ENCODE measurements around the gene KCNAB1. TPM values are rescaled to one million over a fixed set of nuclear protein-coding genes. Genes with fewer than 3 reads are reported as not detected.

The KCNAB1 gene
- total RNA-seq, 1 experiment from 2014 or later = 1.0 TPM

DNA sequence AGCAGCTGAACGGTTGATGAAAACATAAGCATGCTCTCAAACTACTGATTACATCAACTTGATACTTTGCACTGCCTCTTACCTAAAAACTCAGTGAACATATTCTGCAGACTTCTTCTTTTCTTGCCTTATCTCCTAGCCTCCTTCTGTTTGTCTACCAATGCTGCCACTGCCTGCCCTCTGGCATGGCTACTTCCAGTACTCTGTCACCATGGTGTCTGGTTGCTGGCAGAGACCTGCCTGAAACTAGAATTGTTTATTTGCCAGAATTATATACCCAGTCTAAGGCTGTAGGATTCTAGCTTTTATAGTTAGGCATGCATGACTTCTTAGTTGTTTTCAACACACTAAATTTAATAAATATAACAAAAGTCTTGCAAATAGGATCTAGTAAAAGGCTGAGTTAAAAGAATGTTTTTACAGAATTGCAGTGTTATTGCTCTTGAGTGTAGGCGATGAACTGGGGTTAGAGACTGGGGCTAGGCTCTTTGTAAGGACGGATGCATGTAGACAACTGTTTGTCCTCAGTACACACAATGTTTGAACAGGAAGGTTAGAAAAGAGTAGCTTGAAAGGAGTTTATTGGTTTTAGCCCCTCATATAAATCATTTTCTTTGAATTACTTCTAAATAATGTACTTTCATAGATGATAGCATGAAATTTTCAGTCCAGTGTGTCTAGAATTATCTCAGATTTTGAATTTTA lies 116.3 kb downstream of the KCNAB1 start:
- Mint-ChIP-seq H3K27ac (no peak overlapping the region), H3K36me3 (no peaks in the 10 kb centered on the region), H3K27me3 (ENCODE audit: low read depth) (no peaks in the 10 kb centered on the region), H3K4me1 (peaks cover 7% of the 10 kb centered on the region), H3K4me3 (no peak overlapping the region), H3K9me3 (peaks cover 4% of the 10 kb centered on the region; the same call in 1 of the 2 replicates)
- CTCF ChIA-PET = interaction anchor here (1.2 kb wide), 1 partner anchor 146 kb away, joined by 3 read pairs; no protein-coding TSS in a partner anchor
- no peak for ATAC-seq
- no peak for TF ChIP-seq JAZF1 (CRISPR knock-in tag; IDR thresholded peaks at IDR 0.05)
- TF ChIP-seq TEAD1 (CRISPR knock-in tag; IDR thresholded peaks at IDR 0.05) = no peak
- no peak for DNase-seq (ENCODE audit: low spot score)
- POLR2A ChIA-PET = no interaction called here

DNA sequence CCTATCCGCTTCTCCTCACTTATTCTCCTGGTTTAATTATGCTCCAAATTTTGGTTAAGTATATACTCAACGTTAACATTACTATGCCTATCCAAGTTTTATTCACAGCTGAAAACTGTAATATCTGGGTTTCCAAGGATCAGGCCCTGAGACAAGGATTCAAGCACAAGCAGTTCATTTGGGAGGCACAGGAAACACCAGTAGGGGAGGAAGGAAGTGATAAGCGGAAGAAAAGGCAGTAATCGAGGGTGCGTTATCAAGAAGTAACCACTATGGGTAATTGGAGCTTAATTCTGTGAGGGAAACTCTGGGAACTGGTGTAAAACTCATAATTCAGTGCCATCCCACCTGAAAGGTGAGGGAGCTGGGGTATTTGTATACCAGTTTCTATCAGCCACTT lies 120.3 kb downstream of the KCNAB1 start:
- H3K27ac Mint-ChIP-seq = no peak overlapping the region
- POLR2A ChIA-PET = no interaction called here
- DNase-seq (ENCODE audit: low spot score) = no peak
- TF ChIP-seq TEAD4 (CRISPR knock-in tag; IDR thresholded peaks at IDR 0.05) (no peak), ELF4 (CRISPR knock-in tag; IDR thresholded peaks at IDR 0.05; ENCODE audit: low read depth) (no peak), SMAD3 (CRISPR knock-in tag; IDR thresholded peaks at IDR 0.05; ENCODE audit: borderline replicate concordance) (no peak)
- H3K9me3 Mint-ChIP-seq = peaks cover 7% of the 10 kb centered on the region; the same call in 1 of the 2 replicates
- no peak overlapping the region for H3K4me3 Mint-ChIP-seq
- no peaks in the 10 kb centered on the region for H3K36me3 Mint-ChIP-seq
- H3K4me1 Mint-ChIP-seq = no peaks in the 10 kb centered on the region
- no peak for ATAC-seq
- no peaks in the 10 kb centered on the region for H3K27me3 Mint-ChIP-seq (ENCODE audit: low read depth)
- CTCF ChIA-PET = interaction anchor here (0.7 kb wide), 1 partner anchor 113 kb away, joined by 3 read pairs; no protein-coding TSS in a partner anchor

DNA sequence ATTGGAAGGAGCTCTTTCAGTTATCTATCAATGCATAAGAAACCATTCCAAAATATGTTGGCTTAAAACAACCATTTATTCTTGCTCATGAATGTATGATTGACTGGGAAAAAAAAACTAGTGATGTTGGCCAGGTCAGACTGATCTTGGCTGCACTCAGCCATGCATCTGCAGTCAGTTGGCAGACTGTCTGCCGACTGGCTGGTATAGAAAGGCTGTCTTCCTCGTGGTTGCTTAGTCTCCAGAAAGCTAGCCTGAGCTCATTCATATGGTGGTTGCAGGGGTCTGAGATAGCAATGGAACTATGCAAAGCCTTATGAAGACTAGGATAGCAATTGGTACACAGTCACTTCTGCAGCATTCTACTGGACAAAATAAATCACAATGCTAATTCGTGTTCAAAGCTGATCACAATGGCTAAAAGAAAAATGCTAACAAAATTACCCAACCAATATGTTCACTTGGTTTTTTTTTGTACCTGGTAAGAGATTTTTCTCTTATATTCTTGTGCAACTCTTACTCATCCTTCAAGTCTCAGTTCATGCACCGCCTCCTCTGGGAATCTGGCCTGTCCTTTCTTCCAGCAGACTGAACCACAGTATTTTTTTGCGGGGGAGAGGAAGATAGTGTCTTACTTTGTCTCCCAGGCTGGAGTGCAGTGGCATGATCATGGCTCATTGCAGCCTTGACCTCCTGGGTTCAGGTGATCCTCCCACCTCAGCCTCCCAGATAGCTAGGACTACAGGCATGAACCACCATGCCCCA lies 126.8 kb downstream of the KCNAB1 start:
- ATAC-seq (no peak), DNase-seq (ENCODE audit: low spot score) (no peak)
- ChIA-PET CTCF (no interaction called here), POLR2A (no interaction called here)
- no peak for TF ChIP-seq SMAD3 (CRISPR knock-in tag; IDR thresholded peaks at IDR 0.05; ENCODE audit: borderline replicate concordance)
- TF ChIP-seq ZNF317 (CRISPR knock-in tag; IDR thresholded peaks at IDR 0.05; ENCODE audit: borderline replicate concordance, low read depth) = no peak
- no peak for TF ChIP-seq TP53 (CRISPR knock-in tag; IDR thresholded peaks at IDR 0.05)
- TF ChIP-seq, protein P1, sequence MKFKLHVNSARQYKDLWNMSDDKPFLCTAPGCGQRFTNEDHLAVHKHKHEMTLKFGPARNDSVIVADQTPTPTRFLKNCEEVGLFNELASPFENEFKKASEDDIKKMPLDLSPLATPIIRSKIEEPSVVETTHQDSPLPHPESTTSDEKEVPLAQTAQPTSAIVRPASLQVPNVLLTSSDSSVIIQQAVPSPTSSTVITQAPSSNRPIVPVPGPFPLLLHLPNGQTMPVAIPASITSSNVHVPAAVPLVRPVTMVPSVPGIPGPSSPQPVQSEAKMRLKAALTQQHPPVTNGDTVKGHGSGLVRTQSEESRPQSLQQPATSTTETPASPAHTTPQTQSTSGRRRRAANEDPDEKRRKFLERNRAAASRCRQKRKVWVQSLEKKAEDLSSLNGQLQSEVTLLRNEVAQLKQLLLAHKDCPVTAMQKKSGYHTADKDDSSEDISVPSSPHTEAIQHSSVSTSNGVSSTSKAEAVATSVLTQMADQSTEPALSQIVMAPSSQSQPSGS (CRISPR knock-in tag; IDR thresholded peaks at IDR 0.05; ENCODE audit: borderline replicate concordance, low read depth) = no peak
- no peak for TF ChIP-seq ETV6 (CRISPR knock-in tag; IDR thresholded peaks at IDR 0.05)
- TF ChIP-seq KAT7 (CRISPR knock-in tag; IDR thresholded peaks at IDR 0.05; ENCODE audit: borderline replicate concordance) = no peak
- TF ChIP-seq MYBL2 (CRISPR knock-in tag; IDR thresholded peaks at IDR 0.05) = no peak
- TF ChIP-seq HMGA2 (CRISPR knock-in tag; IDR thresholded peaks at IDR 0.05) = no peak
- TF ChIP-seq OVOL2 (CRISPR knock-in tag; IDR thresholded peaks at IDR 0.05; ENCODE audit: borderline replicate concordance) = no peak
- no peak for TF ChIP-seq ZNF396 (CRISPR knock-in tag; IDR thresholded peaks at IDR 0.05; ENCODE audit: borderline replicate concordance)
- no peak for TF ChIP-seq ELF4 (CRISPR knock-in tag; IDR thresholded peaks at IDR 0.05; ENCODE audit: low read depth)
- TF ChIP-seq, protein P2, sequence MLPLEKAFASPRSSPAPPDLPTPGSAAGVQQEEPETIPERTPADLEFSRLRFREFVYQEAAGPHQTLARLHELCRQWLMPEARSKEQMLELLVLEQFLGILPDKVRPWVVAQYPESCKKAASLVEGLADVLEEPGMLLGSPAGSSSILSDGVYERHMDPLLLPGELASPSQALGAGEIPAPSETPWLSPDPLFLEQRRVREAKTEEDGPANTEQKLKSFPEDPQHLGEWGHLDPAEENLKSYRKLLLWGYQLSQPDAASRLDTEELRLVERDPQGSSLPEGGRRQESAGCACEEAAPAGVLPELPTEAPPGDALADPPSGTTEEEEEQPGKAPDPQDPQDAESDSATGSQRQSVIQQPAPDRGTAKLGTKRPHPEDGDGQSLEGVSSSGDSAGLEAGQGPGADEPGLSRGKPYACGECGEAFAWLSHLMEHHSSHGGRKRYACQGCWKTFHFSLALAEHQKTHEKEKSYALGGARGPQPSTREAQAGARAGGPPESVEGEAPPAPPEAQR (CRISPR knock-in tag; IDR thresholded peaks at IDR 0.05) = no peak
- TF ChIP-seq CBFB (CRISPR knock-in tag; IDR thresholded peaks at IDR 0.05; ENCODE audit: low read depth) = no peak
- TF ChIP-seq, protein P3, sequence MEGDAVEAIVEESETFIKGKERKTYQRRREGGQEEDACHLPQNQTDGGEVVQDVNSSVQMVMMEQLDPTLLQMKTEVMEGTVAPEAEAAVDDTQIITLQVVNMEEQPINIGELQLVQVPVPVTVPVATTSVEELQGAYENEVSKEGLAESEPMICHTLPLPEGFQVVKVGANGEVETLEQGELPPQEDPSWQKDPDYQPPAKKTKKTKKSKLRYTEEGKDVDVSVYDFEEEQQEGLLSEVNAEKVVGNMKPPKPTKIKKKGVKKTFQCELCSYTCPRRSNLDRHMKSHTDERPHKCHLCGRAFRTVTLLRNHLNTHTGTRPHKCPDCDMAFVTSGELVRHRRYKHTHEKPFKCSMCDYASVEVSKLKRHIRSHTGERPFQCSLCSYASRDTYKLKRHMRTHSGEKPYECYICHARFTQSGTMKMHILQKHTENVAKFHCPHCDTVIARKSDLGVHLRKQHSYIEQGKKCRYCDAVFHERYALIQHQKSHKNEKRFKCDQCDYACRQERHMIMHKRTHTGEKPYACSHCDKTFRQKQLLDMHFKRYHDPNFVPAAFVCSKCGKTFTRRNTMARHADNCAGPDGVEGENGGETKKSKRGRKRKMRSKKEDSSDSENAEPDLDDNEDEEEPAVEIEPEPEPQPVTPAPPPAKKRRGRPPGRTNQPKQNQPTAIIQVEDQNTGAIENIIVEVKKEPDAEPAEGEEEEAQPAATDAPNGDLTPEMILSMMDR (IDR thresholded peaks at IDR 0.05) = no peak
- TF ChIP-seq, protein P4, sequence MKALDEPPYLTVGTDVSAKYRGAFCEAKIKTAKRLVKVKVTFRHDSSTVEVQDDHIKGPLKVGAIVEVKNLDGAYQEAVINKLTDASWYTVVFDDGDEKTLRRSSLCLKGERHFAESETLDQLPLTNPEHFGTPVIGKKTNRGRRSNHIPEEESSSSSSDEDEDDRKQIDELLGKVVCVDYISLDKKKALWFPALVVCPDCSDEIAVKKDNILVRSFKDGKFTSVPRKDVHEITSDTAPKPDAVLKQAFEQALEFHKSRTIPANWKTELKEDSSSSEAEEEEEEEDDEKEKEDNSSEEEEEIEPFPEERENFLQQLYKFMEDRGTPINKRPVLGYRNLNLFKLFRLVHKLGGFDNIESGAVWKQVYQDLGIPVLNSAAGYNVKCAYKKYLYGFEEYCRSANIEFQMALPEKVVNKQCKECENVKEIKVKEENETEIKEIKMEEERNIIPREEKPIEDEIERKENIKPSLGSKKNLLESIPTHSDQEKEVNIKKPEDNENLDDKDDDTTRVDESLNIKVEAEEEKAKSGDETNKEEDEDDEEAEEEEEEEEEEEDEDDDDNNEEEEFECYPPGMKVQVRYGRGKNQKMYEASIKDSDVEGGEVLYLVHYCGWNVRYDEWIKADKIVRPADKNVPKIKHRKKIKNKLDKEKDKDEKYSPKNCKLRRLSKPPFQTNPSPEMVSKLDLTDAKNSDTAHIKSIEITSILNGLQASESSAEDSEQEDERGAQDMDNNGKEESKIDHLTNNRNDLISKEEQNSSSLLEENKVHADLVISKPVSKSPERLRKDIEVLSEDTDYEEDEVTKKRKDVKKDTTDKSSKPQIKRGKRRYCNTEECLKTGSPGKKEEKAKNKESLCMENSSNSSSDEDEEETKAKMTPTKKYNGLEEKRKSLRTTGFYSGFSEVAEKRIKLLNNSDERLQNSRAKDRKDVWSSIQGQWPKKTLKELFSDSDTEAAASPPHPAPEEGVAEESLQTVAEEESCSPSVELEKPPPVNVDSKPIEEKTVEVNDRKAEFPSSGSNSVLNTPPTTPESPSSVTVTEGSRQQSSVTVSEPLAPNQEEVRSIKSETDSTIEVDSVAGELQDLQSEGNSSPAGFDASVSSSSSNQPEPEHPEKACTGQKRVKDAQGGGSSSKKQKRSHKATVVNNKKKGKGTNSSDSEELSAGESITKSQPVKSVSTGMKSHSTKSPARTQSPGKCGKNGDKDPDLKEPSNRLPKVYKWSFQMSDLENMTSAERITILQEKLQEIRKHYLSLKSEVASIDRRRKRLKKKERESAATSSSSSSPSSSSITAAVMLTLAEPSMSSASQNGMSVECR (CRISPR knock-in tag; IDR thresholded peaks at IDR 0.05; ENCODE audit: borderline replicate concordance) = no peak
- TF ChIP-seq, protein P5, sequence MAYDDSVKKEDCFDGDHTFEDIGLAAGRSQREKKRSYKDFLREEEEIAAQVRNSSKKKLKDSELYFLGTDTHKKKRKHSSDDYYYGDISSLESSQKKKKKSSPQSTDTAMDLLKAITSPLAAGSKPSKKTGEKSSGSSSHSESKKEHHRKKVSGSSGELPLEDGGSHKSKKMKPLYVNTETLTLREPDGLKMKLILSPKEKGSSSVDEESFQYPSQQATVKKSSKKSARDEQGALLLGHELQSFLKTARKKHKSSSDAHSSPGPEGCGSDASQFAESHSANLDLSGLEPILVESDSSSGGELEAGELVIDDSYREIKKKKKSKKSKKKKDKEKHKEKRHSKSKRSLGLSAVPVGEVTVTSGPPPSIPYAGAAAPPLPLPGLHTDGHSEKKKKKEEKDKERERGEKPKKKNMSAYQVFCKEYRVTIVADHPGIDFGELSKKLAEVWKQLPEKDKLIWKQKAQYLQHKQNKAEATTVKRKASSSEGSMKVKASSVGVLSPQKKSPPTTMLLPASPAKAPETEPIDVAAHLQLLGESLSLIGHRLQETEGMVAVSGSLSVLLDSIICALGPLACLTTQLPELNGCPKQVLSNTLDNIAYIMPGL (CRISPR knock-in tag; IDR thresholded peaks at IDR 0.05) = no peak
- Mint-ChIP-seq H3K4me3 (no peak overlapping the region), H3K27me3 (ENCODE audit: low read depth) (no peaks in the 10 kb centered on the region), H3K9me3 (0 out of 2 replicates have a peak, but pooled peaks cover 3% of the 10 kb centered on the region), H3K27ac (no peak overlapping the region), H3K36me3 (no peaks in the 10 kb centered on the region), H3K4me1 (no peaks in the 10 kb centered on the region)

Data from WTC11 (cell line).